GM12878 (cell line): ENCODE data around the gene KIZ. TPM values are rescaled to one million over a fixed set of nuclear protein-coding genes. Genes with fewer than 3 reads are reported as not detected.

Source experiments
- FOS ChIP-seq: IDR thresholded peaks from 3 replicates; pipeline ENCODE4 v1.6.1; 2011; ENCODE audit warnings: borderline replicate concordance; ENCODE audit not compliant: insufficient read length; ENCODE audit errors: extremely low read depth
- HCFC1 ChIP-seq: fragments of 150-350 bp; IDR thresholded peaks from 2 replicates; pipeline ENCODE4 v1.6.1; 2014; ENCODE audit warnings: low read length
- IKZF1 ChIP-seq: fragments of 450-650 bp; conservative IDR thresholded peaks from 2 replicates; pipeline ENCODE4 v1.6.1; 2017; ENCODE audit warnings: antibody characterized with exemption, mild to moderate bottlenecking
- KDM1A ChIP-seq: fragments of 200-600 bp; sonication (generic); IDR thresholded peaks from 2 replicates; pipeline ENCODE4 v1.6.1; 2016; ENCODE audit warnings: borderline replicate concordance
- NBN ChIP-seq: fragments of 450-650 bp; IDR thresholded peaks from 2 replicates; pipeline ENCODE4 v1.6.1; 2016
- NR2C2 ChIP-seq: IDR thresholded peaks from 2 replicates; pipeline ENCODE4 v1.6.1; 2011; ENCODE audit warnings: borderline replicate concordance, low read depth; ENCODE audit not compliant: control insufficient read depth, insufficient read length
- PRDM15 ChIP-seq: fragments of 450-650 bp; formaldehyde crosslinking; IDR thresholded peaks from 2 replicates; pipeline ENCODE4 v1.4.0; 2020; ENCODE audit warnings: mild to moderate bottlenecking, moderate library complexity
- SKIL ChIP-seq: fragments of 450-650 bp; IDR thresholded peaks from 2 replicates; pipeline ENCODE4 v1.6.1; 2017; ENCODE audit warnings: mild to moderate bottlenecking, low read depth, inconsistent platforms; ENCODE audit not compliant: poor library complexity, severe bottlenecking
- SMARCA5 ChIP-seq: fragments of 450-650 bp; IDR thresholded peaks from 2 replicates; pipeline ENCODE4 v1.6.1; 2017; ENCODE audit warnings: mild to moderate bottlenecking
- polyA plus RNA-seq, 11 experiments: library from polyadenylated mRNA; depleted of rRNA in 4 of 11; unstranded in 6 of 11; stranded (reverse) in 5 of 11; fragments of >200 nt; fragmentation: Nextera tagmentation in 4 of 11; fragmentation: Illumina TruSeq in 1 of 11; extraction: Ambion mirVana in 4 of 11; extraction: Trizol in 1 of 11; gene quantifications; 1 replicate in 1 of 11; 2 replicates in 10 of 11; pipeline versions ENCODE4 v1.2.1 to v1.2.3, GENCODE V29; 2011 to 2016; ENCODE audit warnings: inconsistent platforms in 2 of 11, missing spikeins in 2 of 11, low read depth in 1 of 11
- total RNA-seq, 4 experiments: library from RNA; depleted of rRNA in 3 of 4; stranded (reverse); fragments of >200 nt in 3 of 4; fragmentation: Illumina TruSeq in 1 of 4; extraction: Trizol in 1 of 4; gene quantifications; 2 replicates each; pipeline versions ENCODE4 v1.2.1 to v1.2.3, GENCODE V29; 2013 to 2021

KIZ gene
- total and polyA plus RNA-seq, 10 of the 15 experiments (the other 5 are each of a cell fraction or from before 2014, with no cell fraction given) = 2.7 to 11.0 (median 7.3) TPM

- no peak for TF ChIP-seq KDM1A
- TF ChIP-seq SMARCA5 = no peak
- no peak for TF ChIP-seq SKIL
- TF ChIP-seq NBN = no peak
- TF ChIP-seq NR2C2 = no peak
- no peak for TF ChIP-seq HCFC1
- no peak for TF ChIP-seq PRDM15 (CRISPR knock-in tag)
- TF ChIP-seq IKZF1 = no peak
- TF ChIP-seq FOS = no peak
Measured at GRCh38 chr20:21190869-21191268, 65.0 kb downstream of the KIZ start (continued).
